HG02759 (cell line): Measurements from ENCODE around the gene POLG.

Experiments
- ATAC-seq: cut with Tn5 transposase; IDR thresholded peaks from one replicate; pipeline ENCODE4 v1.9.1; 2021; ENCODE audit warnings: mild to moderate bottlenecking, moderate library complexity; ENCODE audit not compliant: unreplicated experiment

POLG gene

DNA sequence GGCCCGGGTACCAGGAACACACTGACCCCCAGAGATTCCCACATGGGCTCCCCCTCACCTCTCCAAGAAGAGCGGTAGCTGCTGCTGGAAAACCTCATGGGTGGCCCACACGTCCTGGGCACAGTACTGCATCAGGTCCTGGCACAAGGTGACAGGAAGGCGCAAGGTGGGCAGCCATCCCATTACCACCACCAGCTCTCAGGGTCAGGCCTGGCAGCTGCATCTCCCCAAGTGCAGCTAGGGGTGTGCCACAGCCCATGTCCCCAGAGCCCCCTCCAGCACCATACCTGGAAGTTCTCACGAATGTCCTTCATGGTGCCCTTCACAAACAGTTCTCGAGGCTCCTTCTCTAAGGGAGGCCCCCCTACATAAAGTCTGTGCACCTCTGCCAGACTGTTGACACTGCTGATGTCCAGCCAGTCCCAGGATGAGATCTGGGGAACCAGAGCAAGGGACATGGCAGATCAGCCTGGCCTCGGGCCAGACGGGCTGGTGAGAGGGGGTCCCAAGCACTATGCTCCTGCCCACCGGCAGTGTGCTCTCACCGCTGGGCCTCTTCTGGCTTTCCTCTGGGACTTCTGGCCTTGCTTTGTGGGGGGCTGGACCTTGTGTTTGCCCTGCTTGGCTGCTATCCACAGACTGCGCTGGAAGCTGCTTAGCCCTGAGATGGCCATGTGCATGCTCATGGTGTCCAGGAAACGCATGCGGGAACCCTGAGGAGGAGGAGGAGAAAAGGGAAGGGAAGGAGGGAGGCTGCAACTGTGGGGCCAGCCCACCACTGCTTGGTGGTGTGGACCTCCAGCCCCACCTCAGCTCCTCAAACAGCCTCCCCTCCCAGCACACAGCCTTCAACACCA lies 6.0 kb downstream of the POLG start:
- ATAC-seq, result no peak

GRCh38 chr15:89327113-89327512 lies 7.5 kb downstream of the POLG start:
- no peak for ATAC-seq

DNA sequence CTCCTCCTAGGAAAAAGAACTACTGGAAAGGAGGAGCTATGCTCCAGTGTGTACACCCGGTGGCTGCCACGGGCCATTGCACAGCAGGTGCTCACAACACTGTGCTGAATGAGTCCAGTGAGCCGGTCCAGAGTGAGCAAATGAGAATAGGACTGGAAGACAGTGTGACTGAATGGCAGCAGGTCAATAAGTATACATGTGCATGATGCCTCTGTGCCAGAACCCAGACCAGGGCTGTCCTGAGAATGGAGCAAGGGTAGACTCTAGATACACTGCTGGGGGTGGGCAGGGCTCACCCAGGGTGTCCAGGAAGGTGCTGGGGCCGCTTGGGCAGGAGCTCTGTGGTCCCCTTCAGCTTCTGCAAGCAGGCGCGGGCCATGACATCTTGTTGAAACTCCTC lies 8.3 kb downstream of the POLG start:
- no peak for ATAC-seq

- no peak for ATAC-seq
These were observed 9.4 kb downstream of the POLG start for GRCh38 chr15:89325039-89325803.

- ATAC-seq, result no peak
These were observed 10.8 kb downstream of the POLG start for GRCh38 chr15:89323825-89324224.

DNA sequence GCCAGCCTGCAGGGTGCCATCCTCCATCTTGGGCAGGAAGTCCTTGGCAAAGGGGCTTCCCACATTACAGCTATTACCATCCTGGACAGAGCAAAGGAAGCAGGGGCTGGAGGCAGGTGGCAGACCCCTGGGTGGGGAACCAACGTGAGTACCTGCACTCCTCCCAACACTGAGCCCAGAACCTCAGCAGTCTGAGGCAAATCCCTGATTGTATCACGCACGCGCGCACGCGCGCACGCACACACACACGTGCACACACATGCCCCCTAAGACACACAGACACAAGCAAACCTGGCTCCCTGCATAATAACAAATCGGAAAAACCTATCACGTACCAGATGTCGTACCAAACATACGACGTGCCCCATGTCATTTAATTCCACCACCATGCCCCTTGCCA lies 11.8 kb downstream of the POLG start:
- ATAC-seq, result no peak

DNA sequence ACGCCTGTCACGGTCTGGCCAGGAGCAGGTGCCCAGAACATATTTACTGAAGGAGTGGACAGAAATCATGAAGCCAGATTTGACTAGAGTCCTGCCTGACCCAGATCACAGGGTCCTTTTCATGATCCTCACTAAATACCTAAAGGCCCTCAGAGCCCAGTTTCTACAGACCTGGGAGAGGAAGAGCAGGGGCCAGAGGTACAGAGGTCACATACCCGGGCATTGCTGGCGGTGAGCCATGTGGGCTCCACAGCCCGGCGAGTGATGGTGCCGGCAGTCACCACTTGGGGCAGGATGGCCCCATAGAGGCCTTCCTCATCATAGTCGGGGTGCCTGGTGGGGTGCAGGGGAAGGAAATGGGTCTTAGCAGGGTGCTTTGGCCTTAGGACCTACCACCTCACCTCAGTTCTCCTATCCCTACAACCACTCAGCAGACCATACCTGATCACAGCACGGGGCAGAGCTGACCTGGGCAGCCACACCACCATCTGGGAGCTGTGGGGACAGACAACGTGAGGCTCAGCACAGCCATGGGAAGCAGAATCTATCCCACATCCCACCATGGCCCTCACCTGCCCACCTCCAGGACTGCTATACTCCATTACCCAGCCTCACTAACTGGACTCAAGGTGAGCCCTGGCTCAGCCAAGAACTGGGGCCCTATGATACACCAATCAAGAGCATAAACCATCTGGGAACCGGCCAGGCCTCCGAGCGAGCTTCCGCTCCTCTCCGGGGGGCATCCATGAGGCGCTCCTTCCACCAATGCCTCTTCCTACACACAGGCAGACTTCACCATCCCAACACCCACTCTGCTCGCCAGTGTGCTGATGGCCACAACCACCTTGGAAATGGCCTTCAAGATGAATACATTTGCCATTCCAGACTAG lies 12.9 kb downstream of the POLG start:
- no peak for ATAC-seq

DNA sequence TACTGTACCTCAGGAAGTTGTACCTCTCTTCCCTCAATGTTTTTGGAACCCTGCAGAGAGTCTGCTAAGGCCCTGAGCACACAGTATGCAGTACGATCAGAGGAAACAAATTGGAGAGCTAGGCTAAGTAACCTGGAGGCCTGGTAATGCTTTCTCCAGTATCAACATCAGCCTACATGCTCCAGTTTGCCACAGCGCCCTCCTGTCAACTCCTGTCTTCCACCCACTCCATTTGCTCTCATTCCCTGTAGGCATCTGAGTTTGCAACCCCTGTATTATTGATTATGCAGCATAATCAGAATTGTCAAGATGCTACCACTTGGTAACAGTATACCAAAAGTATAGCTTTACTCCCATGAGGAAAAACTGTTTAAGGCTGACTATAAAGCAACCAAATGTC lies 14.4 kb downstream of the POLG start:
- ATAC-seq, result no peak

GRCh38 chr15:89319678-89320077 lies 14.9 kb downstream of the POLG start:
- no peak for ATAC-seq

GRCh38 chr15:89317186-89317720 lies 17.4 kb downstream of the POLG start:
- ATAC-seq, result no peak

DNA sequence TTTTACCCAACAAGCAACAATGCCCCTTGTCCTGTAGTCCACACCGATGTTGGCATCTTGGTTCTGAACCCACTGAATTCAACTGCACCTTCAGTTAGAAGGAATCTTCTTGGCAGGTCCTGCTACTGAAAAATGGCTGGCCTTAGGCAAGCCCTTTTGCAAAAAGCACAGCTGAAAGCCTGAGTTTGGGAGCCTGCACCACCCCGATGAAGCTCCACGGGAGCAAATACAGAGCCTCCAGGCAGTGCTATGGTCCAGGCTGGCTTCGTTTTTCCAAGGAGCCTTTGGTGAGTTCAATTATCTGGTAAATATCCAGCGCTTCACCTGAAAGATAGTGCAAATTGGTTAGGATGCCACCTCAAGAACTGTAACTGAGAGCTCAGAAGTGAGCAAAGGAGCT lies 18.1 kb downstream of the POLG start:
- ATAC-seq, result no peak

DNA sequence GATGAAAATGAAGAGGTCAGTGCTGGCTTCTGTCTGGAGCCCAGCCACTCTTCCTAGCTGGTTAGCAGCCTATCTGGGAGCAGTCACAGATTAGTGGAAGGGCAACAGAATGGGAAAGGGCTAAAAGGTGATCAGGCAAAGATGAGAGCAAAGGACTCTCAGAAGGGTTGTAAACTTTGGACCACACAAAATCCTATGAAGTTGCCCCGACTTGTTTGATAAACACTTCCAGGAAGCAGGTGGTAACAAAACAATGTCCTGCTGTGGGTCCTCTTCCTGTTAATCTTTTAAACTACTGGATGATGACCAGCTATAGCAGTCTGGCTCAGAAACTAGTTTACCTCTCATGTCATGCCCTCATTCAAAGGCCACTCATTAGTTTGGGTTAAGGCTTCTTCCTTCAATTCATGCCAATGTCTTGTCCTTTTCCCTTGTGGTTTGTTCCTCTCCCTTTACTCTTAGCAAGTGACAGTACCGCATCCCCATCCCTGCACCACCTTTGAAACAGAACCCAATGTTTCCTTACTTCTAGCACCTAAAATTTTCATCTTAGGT lies 19.2 kb downstream of the POLG start:
- no peak for ATAC-seq

DNA sequence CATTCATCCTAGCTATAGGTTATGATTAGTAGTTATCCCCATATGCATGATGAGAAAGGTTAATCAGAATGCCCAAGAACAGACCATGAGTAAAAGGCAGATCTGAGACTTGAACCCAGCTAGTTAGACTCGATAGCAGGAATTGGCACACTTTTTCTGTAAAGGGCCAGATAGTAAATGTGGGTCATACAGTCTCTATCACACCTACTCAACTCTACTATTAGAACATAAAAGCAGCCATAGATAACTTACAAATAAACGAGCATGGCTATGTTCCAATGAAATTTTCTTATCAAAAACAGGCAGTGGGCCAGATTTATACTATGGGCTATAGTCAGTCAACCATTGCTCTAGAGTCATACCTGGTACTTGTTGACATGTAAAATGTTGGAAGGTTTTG lies 24.6 kb downstream of the POLG start:
- ATAC-seq, result no peak

DNA sequence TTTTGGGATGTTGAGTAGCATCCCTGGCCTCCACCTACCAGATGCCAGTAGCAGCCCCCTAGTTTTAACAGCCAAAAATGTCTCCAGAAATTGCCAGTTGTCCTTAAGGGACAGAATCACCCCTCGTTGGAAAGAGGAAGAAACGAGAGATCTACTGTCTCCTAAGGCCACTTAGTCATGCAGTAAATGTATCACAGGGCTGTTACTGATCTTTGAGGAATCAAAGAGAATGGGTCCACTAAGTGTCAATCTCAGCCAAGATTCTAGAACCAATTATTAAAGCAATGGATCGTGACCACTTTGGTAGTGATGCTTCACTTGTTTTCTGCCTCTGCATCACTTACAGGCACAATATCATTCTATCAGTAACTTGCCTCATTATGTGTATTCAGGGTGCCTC lies 26.4 kb downstream of the POLG start:
- ATAC-seq, result no peak

GRCh38 chr15:89307791-89308190 lies 26.8 kb downstream of the POLG start:
- no peak for ATAC-seq

DNA sequence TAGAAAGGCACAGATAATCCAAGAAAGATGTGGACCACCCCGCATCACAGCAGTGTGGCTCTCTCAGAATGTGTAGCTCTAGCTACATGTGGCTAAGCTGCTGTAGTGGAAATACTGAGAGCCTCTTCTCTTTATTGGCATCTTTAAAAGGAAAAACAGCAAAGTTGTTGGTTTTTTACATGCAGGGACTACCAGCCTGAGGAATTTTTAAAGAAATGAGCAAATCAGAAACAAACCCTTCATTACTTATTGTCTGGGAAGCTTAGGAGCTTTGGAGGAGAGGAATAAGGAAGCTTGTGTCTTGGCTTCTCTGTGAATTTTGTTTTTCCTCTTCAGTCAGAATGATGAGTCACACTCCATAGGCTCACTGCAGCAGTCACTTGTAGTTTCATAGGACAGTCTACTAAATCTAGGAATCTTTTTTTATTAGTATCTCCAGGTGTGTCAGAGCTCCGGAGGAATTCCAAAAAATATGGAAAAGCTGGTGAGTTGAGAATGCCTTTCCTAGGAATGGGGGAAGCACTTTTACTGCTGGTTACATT lies 27.5 kb downstream of the POLG start:
- ATAC-seq, result no peak

GRCh38 chr15:89305395-89305794 lies 29.2 kb downstream of the POLG start:
- no peak for ATAC-seq

- no peak for ATAC-seq
These were observed 30.6 kb downstream of the POLG start for GRCh38 chr15:89303986-89304385.

GRCh38 chr15:89301304-89302089 lies 33.1 kb downstream of the POLG start:
- no peak for ATAC-seq

- no peak for ATAC-seq
These were observed 34.7 kb downstream of the POLG start for GRCh38 chr15:89299896-89300295.
